Astrocyte (in vitro differentiated cells and primary cell): ENCODE measurements around the gene ANK3. TPM values are rescaled to one million over a fixed set of nuclear protein-coding genes. Genes with fewer than 3 reads are reported as not detected.

Experiments used
- DNase-seq: peaks from one replicate; pipeline ENCODE4 v3.0.0-alpha.2; 2010; ENCODE audit warnings: low read depth
- FAIRE-seq: peaks from 2 replicates; lab custom pipeline; 2011; peaks lifted over from hg19 to GRCh38; lab: Jason Lieb, UNC
- H2AFZ ChIP-seq: 2 replicates; pipeline ENCODE4 v1.6.0; 2012; ENCODE audit warnings: low read depth, low read length, inconsistent platforms
- H3K27ac ChIP-seq: 2 replicates; pipeline ENCODE4 v1.5.1; 2011; ENCODE audit warnings: low read depth, low read length, inconsistent platforms
- H3K27me3 ChIP-seq: 2 replicates; pipeline ENCODE4 v1.6.0; 2011; ENCODE audit warnings: low read length, inconsistent platforms; ENCODE audit not compliant: insufficient read depth
- H3K36me3 ChIP-seq: 2 replicates; pipeline ENCODE4 v1.5.1; 2011; ENCODE audit warnings: low read length, inconsistent platforms; ENCODE audit not compliant: insufficient read depth
- H3K4me1 ChIP-seq: 2 replicates; pipeline ENCODE4 v1.5.1; 2011; ENCODE audit warnings: low read length, inconsistent platforms; ENCODE audit not compliant: insufficient read depth
- H3K4me2 ChIP-seq: 2 replicates; pipeline ENCODE4 v1.6.0; 2012; ENCODE audit warnings: low read length, inconsistent platforms
- H3K4me3 ChIP-seq: 2 replicates; pipeline ENCODE4 v1.5.1; 2011; ENCODE audit warnings: low read depth, mild to moderate bottlenecking, low read length, inconsistent platforms; ENCODE audit not compliant: insufficient read depth
- H3K79me2 ChIP-seq: 2 replicates; pipeline ENCODE4 v1.6.0; 2012; ENCODE audit warnings: mild to moderate bottlenecking, low read length, inconsistent platforms; ENCODE audit not compliant: insufficient read depth
- H3K9ac ChIP-seq: 2 replicates; pipeline ENCODE4 v1.6.0; 2012; ENCODE audit warnings: mild to moderate bottlenecking, low read length, inconsistent platforms
- H3K9me3 ChIP-seq: 2 replicates; pipeline ENCODE4 v1.5.1; 2012; ENCODE audit warnings: low read depth, mild to moderate bottlenecking, low read length, inconsistent platforms; ENCODE audit not compliant: insufficient read depth
- H4K20me1 ChIP-seq: 2 replicates; pipeline ENCODE4 v1.6.0; 2012; ENCODE audit warnings: low read length, inconsistent platforms; ENCODE audit not compliant: insufficient read depth
- H3K27ac Mint-ChIP-seq: one replicate; pipeline ENCODE4 v1.8.0; 2021; ENCODE audit warnings: mild to moderate bottlenecking, mixed read lengths; ENCODE audit not compliant: unreplicated experiment
- H3K27me3 Mint-ChIP-seq: one replicate; pipeline ENCODE4 v1.8.0; 2021; ENCODE audit warnings: low read depth, mixed read lengths; ENCODE audit not compliant: unreplicated experiment
- H3K36me3 Mint-ChIP-seq: one replicate; pipeline ENCODE4 v1.8.0; 2021; ENCODE audit warnings: low read depth, mixed read lengths; ENCODE audit not compliant: unreplicated experiment
- H3K4me1 Mint-ChIP-seq: one replicate; pipeline ENCODE4 v1.8.0; 2021; ENCODE audit warnings: low read depth, mixed read lengths; ENCODE audit not compliant: unreplicated experiment
- H3K4me3 Mint-ChIP-seq: one replicate; pipeline ENCODE4 v1.8.0; 2021; ENCODE audit warnings: mild to moderate bottlenecking, moderate library complexity, mixed read lengths; ENCODE audit not compliant: unreplicated experiment
- H3K9me3 Mint-ChIP-seq: one replicate; pipeline ENCODE4 v1.8.0; 2021; ENCODE audit warnings: mild to moderate bottlenecking, mixed read lengths; ENCODE audit not compliant: unreplicated experiment
- EZH2 ChIP-seq: IDR thresholded peaks from 2 replicates; pipeline ENCODE4 v1.6.1; 2012; ENCODE audit warnings: mild to moderate bottlenecking, low read length, inconsistent platforms; ENCODE audit not compliant: insufficient read depth
- total RNA-seq: library from RNA; stranded (reverse); gene quantifications from 2 replicates; pipeline ENCODE4 v1.2.1, GENCODE V29; 2021
- TF ChIP-seq, protein P1 (sequence below): IDR thresholded peaks from 2 replicates; pipeline ENCODE4 v1.5.1; 2011; ENCODE audit warnings: low read depth, mild to moderate bottlenecking, inconsistent platforms, low read length, moderate library complexity; ENCODE audit not compliant: insufficient read depth

The ANK3 gene
- total RNA-seq, 1 donor from 2014 or later = 21.1 TPM

DNA sequence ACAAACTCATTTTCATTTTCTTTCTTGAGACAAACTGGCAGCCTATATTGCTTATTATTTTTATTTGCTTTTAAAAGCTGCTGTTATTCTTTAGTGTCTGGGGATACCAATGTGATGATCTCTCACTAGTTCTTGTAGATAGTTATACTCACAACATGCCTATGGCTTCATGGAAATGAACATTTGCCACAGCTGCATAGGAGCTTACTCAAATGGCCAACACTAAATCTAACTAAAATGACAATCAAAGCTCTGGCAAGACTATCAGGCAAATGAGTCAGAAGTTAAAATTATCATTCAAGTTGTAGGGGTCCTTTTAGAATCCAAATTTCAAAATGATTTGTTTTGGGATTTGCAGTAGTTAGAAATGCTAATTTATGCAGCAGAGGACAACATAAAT, 225.9 kb downstream of the ANK3 start:
- no peaks in the 10 kb centered on the region for H3K9me3 ChIP-seq
- no peak overlapping the region for H3K4me3 ChIP-seq
- no peaks in the 10 kb centered on the region for H3K27me3 ChIP-seq
- FAIRE-seq = no peak
- no peak overlapping the region for H3K27ac Mint-ChIP-seq
- H3K4me1 Mint-ChIP-seq = no peaks in the 10 kb centered on the region
- H3K79me2 ChIP-seq = no peaks in the 10 kb centered on the region
- H3K9ac ChIP-seq = no peak overlapping the region
- H3K4me3 Mint-ChIP-seq = no peak overlapping the region
- no peak for TF ChIP-seq EZH2
- TF ChIP-seq, protein P1, sequence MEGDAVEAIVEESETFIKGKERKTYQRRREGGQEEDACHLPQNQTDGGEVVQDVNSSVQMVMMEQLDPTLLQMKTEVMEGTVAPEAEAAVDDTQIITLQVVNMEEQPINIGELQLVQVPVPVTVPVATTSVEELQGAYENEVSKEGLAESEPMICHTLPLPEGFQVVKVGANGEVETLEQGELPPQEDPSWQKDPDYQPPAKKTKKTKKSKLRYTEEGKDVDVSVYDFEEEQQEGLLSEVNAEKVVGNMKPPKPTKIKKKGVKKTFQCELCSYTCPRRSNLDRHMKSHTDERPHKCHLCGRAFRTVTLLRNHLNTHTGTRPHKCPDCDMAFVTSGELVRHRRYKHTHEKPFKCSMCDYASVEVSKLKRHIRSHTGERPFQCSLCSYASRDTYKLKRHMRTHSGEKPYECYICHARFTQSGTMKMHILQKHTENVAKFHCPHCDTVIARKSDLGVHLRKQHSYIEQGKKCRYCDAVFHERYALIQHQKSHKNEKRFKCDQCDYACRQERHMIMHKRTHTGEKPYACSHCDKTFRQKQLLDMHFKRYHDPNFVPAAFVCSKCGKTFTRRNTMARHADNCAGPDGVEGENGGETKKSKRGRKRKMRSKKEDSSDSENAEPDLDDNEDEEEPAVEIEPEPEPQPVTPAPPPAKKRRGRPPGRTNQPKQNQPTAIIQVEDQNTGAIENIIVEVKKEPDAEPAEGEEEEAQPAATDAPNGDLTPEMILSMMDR = no peak
- no peaks in the 10 kb centered on the region for H4K20me1 ChIP-seq
- H3K4me2 ChIP-seq = no peak overlapping the region
- no peak for DNase-seq
- H3K36me3 Mint-ChIP-seq = no peaks in the 10 kb centered on the region
- H2AFZ ChIP-seq = no peak overlapping the region
- H3K9me3 Mint-ChIP-seq = peaks cover 2% of the 10 kb centered on the region
- H3K36me3 ChIP-seq = peaks cover 5% of the 10 kb centered on the region
- H3K27ac ChIP-seq = no peak overlapping the region
- H3K27me3 Mint-ChIP-seq = no peaks in the 10 kb centered on the region
- H3K4me1 ChIP-seq = no peaks in the 10 kb centered on the region

DNA sequence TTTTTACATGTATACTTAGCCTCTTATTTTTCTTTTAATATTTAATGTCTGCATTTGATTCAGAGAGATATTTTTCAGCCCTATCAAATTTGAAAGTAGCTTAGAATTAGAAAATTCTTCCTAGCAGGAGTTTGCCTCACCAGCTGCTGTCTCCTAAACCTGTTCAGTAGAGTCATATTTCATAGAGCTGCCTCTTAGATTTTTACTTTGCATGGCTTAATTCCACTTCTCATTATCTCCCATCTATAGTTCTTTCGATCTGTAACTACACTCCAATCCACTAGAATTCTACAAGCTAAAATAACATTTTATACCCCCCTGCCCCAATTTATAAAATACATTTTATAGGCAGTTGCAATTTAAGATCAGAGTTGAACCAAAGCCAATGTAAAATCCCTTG, 227.0 kb downstream of the ANK3 start:
- H3K27ac ChIP-seq = no peak overlapping the region
- no peaks in the 10 kb centered on the region for H3K4me1 ChIP-seq
- H3K79me2 ChIP-seq = no peaks in the 10 kb centered on the region
- H2AFZ ChIP-seq = no peak overlapping the region
- no peaks in the 10 kb centered on the region for H3K4me1 Mint-ChIP-seq
- no peak overlapping the region for H3K27ac Mint-ChIP-seq
- no peak overlapping the region for H3K4me3 ChIP-seq
- no peaks in the 10 kb centered on the region for H3K36me3 Mint-ChIP-seq
- no peak overlapping the region for H3K4me2 ChIP-seq
- FAIRE-seq (no peak), DNase-seq (no peak)
- H3K9me3 Mint-ChIP-seq = peaks cover 2% of the 10 kb centered on the region
- no peaks in the 10 kb centered on the region for H4K20me1 ChIP-seq
- H3K36me3 ChIP-seq = peaks cover 5% of the 10 kb centered on the region
- H3K9ac ChIP-seq = no peak overlapping the region
- H3K9me3 ChIP-seq = no peaks in the 10 kb centered on the region
- no peak for TF ChIP-seq EZH2
- TF ChIP-seq, protein P1 = no peak
- H3K27me3 ChIP-seq = no peaks in the 10 kb centered on the region
- no peaks in the 10 kb centered on the region for H3K27me3 Mint-ChIP-seq
- H3K4me3 Mint-ChIP-seq = no peak overlapping the region

DNA sequence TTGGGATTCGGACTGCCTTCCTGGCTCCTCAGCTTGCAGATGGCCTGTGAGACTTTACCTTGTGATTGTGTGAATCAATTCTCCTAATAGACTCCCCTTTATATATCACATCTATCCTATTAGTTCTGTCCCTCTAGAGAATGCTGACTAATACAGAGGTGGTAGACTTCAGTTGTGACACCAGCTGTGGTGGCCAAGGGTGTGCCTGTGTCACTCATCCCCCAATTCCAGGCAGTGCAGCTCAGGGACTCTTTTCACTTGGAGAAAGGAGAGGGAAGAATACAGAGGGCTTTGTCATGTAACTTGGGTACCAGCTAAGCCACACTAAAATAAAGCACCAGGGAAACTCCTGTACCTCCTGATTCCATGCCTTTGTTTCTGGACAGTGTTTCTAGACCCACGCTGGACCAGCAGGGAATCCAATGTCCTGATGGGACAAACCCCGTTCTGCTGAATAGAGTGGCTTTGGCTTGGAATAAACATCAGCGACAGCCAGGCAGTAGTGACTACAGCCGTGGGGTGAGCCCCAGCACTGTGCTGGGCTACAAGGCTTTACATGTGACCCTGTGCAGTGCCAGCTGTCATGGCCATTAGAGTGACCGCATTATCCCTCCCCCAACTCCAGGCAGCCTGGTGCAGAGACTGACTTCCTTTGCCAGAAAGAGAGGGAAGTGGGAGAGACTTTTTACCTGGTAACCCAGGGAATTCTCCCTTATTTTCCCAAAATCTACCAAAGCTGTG, 233.6 kb downstream of the ANK3 start:
- Mint-ChIP-seq H3K9me3 (peaks cover 3% of the 10 kb centered on the region), H3K36me3 (peaks cover 3% of the 10 kb centered on the region), H3K4me3 (no peak overlapping the region), H3K27me3 (no peaks in the 10 kb centered on the region), H3K4me1 (no peaks in the 10 kb centered on the region), H3K27ac (no peak overlapping the region)
- DNase-seq (no peak), FAIRE-seq (no peak)
- no peaks in the 10 kb centered on the region for H4K20me1 ChIP-seq
- H3K4me1 ChIP-seq = no peaks in the 10 kb centered on the region
- no peaks in the 10 kb centered on the region for H3K27me3 ChIP-seq
- no peaks in the 10 kb centered on the region for H3K36me3 ChIP-seq
- H2AFZ ChIP-seq = no peak overlapping the region
- H3K79me2 ChIP-seq = no peaks in the 10 kb centered on the region
- H3K4me2 ChIP-seq = no peak overlapping the region
- TF ChIP-seq EZH2 = no peak
- TF ChIP-seq, protein P1 = no peak
- no peak overlapping the region for H3K4me3 ChIP-seq
- no peak overlapping the region for H3K9ac ChIP-seq
- no peak overlapping the region for H3K27ac ChIP-seq
- H3K9me3 ChIP-seq = no peaks in the 10 kb centered on the region
